NCI-H1092 treated with DMSO at 0.1 percent for 48 hours (cell line): ENCODE results near the gene CCNG1.
"Not testable (repeated sequence)": the region's sequence is repeated elsewhere in the genome, so short reads cannot be mapped to it uniquely, and the experiment has no call there.

Experiments used
- DNase-seq: peaks from one replicate; lab custom pipeline; 2025; lab: John Stamatoyannopoulos, UW

The CCNG1 gene

DNA sequence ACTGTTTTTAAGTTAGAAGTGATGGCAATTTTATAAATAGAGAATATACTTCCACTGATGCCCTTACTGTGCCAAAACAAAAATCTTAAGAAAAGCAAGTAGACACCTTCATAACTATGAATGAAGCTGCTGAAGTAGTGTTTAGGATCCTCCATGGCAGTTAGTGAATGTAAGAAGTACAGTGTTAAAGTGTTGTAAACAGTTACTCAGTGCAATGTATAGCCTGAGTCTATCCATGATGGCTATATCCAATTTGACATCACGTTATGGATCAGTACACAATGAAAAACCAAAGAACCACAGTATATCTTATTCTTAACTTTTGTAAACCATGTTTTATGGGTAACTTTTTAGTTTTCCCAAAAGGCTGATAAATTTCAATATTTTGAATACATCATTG is 7.1 kb downstream of the CCNG1 start:
- no peak for DNase-seq

DNA sequence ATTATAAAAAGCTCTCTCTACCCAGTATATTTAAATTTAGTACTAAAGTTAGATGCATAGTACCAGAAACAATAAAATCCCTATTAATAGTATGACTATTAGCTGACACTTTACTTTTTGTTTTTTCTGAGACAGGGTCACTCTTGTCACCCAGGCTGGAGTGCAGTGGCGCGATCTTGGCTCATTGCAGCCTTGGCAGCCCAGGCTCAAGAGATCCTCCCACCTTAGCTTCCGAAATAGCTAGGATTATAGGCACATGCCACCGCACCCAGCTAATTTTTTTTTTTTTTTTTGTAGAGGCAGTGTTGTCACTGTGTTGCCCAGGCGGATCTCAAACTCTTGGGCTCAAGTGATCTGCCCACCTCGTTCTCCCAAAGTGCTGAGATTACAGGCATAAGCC is 8.0 kb downstream of the CCNG1 start:
- DNase-seq = no peak

DNA sequence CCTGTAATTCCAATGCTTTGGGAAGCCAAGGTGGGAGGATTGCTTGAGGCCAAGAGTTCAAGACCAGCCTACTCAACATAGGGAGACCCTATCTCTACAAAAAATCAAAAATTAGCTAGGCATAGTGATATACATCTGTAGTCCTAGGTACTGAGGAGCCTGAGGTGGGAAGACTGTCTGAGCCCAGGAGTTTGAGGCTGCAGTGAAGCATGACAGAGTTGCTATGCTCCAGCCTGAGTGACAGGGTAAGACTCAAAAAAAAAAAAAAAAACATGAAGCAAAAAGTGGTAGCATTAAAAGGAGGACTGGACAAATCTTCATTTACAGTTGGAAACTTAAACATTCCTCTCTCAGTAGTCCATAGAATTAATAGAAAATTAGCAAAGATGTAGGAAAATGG is 9.8 kb downstream of the CCNG1 start:
- no peak for DNase-seq

DNA sequence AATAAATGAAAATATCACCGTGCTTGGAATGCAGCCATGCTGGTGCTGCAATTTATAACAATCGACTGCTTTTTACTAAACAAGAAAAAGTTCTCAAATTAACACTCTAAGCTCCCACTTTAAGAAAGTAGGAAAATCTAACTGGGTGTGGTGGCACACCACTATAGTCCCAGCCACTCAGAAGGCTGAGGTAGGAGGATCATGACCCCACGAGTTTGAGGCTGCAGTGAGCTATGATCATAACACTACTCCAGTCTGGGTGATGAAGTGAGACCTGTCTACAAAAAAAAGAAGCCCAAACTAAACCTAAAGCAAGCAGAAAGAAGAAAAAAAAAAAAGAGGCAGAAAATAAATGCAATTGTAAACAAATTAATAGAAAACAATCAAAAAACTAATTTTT is 10.5 kb downstream of the CCNG1 start:
- DNase-seq = no peak

DNA sequence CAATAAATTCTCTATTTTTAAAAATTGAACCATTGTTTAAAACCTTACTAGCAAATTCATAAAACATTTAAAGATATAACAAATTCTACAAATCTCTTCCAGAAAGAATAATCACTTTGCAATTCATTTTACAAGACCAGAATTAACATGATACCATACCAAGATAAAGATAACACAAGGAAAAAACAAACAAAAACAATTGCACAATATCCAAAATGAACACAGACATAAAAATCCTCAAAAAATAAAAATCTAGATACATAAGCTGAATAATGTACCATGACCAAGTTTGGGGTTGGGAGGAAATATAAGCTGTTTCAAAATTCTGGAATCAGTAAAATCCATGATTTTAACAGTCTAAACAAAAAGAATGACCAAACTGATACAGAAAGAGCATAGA is 11.1 kb downstream of the CCNG1 start:
- DNase-seq = no peak

DNA sequence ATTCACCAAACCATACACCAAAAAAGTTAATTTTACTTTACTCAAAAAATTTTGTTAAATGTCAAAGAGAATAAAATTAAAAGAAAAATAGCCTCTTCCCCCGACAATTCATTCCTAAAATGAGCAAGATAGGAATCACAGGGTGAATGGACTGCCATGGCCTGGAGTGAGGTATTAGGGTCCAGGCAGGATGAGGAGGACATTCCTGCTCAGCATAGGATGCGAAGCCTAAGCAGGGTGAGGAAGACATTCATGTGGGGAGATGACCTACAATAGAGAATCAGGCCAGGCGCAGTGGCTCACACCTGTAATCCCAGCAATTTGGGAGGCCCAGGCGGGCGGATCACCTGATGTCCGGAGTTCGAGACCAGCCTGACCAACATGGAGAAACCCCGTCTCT is 14.1 kb downstream of the CCNG1 start:
- DNase-seq = no peak

DNA sequence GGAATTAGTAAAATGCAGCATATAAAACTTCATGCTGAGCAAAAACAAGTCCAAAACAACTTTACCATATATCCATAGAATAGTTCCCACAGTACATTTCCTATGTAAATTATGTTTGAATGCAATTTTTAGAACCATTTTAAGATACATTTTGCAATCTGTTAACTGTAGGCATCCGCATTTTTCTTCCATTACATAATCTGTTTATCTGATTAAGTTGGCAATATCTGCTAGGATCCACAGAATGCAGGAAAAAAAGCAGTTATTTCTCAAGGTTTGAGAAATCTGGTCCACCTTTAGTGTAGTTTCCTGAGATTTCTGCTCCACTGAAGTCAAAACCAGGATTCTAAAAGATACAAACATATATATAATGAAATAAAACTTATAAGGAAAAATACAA is 16.3 kb downstream of the CCNG1 start:
- no peak for DNase-seq

DNA sequence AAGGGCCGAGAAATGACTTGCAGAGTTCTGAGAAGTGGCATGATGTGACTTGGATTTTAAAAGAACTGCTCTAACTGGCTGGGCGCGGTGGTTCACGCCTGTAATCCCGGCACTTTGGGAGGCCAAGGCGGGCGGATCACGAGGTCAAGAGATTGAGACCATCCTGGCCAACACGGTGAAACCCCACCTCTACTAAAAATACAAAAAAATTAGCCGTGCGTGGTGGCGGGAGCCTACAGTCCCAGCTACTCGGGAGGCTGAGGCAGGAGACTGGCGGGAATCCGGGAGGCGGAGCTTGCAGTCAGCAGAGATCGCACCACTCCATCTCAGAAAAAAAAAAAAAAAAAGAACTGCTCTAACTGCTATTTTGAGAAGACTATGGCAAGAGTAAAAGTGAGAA is 18.0 kb downstream of the CCNG1 start:
- DNase-seq = not testable (repeated sequence)

DNA sequence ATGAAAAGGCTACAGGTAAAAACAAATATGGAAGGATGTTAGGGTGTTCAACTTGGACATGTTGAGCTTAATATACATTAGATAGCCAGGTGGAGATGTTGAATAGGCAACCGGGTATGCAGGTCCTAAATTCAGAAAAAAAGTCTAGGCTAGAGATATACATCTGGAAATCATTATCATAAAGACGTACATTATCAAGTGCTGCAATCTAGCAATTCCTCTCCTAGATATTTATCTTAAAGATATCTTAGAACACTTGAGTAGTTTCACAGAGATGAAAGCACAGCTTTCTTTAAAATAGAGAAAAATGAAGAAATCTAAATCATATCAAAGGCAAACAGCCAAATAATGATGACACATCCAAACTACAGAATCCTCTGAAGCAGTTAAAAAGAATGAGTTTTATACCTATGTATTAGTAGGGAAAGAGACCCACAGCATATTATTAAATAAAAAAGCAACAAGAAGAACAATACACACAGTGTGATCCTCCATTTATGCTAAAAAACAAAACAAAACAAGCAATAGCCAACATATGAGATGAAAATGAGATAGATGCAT is 18.7 kb downstream of the CCNG1 start:
- no peak for DNase-seq

DNA sequence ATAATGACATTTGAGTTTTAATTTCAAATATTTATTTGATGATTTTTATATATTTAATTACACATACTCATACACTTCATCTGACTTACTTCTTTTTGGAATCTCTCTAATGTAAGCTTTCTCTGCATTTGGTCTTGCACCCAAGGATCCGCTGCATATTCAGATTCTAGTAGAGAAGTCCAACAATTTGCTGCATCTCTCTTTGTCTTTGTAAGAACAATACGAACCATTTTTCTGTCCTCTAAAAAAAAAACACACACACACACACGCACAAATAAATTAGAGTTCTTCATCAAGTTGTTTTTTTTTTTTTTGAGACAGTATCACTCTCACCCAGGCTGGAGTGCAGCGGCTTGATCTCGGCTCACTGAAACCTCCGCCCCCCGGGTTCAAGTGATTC is 19.4 kb downstream of the CCNG1 start:
- DNase-seq = no peak

DNA sequence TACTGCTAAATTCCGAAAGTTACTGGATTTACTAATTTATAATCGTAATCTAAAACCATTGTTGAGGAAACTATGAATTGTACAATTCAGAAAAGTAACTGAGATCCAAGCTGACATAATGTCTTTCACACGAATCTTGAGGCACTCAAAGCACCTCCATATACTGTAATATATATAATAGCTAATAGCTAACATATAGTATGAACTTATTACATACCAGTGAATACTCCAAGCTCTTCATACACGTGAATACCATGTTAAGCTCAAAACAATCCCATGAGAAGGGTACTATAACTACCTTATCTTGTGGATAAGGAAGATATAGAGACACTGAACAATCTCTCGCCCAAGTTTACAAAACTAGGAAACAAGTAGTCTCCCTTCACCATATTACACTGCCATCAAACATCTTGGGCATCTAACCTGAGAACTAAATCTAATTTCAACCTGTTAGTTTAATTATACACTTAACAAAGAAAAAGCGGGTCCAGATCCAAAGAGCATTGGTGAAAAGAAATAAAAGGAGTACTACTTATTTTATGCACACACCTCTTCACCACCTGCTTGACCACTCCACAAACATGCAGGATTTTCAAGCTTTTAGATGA is 21.5 kb downstream of the CCNG1 start:
- no peak for DNase-seq

DNA sequence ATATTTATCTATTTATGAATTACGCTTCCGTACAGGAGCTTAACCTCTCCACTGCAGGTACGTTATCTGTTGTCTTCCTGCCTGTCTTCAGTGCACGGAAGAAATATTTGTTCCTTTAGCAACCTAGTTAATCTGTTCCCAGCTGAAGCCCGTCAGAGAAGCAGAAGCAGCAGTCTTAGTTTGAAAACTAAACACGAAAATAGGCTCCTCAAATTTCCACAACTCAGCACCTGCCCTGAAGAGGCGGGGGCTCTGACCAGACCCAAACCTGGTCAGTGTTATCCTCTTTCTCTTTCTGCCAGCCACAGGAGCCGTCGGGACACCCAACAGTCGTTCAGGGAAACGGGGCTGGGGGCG is 22.0 kb downstream of the CCNG1 start:
- DNase-seq = no peak

DNA sequence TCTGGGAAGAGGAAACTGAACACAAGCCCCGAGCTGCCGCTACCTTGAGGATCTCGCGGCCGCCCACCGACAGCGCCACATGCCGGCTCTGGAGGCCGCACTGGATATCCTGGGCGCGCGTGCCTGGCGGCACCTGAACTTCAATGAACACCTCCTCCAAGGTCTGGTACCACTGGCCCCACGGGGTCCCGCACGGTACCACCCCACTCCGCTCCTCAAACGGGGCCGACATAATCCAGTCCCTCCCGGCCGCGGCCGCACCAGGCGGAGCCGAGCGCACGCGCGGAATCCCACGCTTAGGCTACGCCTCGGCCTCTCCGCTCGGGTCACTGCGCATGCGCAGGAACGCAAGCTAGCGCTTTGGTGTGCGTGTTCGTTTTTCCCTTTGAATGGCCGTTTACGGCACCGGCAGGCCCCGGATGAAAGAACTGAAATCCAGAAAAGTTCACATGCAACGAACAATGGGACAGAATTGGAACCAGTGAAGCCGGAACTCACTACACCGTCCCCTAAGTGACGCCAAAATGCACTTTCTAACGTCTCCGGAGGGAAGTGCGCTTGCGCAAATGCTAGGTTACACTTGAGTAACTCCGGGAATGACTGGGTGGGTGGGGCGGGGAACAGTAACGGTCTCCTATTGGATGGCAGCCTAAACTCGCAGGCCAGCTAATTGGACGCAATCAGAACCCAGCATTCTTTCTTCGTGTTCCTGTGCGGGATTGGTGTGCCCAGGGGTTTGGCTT is 22.6 kb downstream of the CCNG1 start, which contains the start of gene NUDCD2:
TSS of gene NUDCD2 (minus strand) at position 284 of the 743 bp plus-strand sequence. CDS start at position 232, 52 bp downstream.
- DNase-seq = peak; percentile 95

DNA sequence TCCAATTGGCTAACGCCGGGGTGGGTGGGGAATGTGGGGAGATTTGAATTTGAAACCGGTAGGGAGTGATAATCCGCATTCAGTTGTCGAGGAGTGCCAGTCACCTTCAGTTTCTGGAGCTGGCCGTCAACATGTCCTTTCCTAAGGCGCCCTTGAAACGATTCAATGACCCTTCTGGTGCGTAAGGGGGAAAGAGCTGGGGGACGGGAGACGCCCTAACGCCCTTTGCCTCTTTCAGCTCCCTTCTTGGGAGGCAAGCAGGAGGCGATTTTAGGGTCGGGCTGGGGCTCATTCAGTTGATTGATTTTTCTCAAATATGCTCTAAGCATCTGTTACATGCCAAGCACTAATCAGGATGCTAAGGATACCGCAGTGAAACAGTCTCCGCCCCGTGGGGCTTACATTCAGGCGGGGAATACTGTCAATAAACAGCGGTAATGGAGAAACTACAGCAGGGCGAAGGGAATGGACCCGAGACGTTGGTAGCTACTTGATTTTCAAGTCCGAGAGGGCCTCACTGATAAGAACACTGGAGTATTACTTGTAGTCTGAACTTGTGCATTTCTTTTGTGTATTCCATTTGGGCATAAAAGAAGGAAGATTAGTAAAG is 23.3 kb downstream of the CCNG1 start, which contains the start of gene HMMR:
TSS of gene HMMR (plus strand) at position 71 of the 610 bp plus-strand sequence. CDS start at position 132, 61 bp downstream.
- peak; percentile 30 for DNase-seq

DNA sequence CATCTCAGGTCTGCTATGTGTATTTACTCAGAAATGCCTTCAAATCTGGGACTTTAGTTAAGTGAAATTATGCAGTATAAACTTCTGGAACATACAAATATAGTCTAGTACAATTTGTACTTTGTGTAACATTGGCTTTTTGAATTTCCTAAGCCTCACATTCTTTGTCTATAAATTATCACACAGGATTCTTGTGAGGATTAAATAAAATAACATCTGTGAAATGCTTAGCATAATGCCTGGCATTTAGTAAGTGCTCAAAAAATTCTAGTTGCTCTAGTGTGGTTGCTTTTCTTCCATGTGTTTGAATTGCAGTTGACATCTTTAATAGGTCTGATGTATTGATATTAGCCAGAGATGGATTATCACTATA is 25.7 kb downstream of the CCNG1 start:
- DNase-seq = no peak

DNA sequence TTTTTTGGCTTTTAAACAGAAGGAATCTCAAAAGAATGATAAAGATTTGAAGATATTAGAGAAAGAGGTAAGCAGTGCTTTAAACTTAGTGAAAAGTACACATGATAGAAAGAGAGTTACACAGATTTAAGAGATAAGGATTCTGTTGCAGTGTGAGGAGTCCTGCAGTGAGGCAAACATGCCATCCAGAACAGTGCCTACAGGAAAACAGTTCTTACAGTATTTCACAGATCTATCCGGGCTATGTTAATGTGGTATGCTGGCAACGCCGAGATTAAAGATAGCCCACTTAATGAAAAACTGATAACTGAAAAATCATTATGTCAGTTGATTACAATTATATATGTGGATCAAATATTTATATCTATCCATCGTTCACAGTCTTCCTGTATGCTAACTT is 30.3 kb downstream of the CCNG1 start:
- no peak for DNase-seq

DNA sequence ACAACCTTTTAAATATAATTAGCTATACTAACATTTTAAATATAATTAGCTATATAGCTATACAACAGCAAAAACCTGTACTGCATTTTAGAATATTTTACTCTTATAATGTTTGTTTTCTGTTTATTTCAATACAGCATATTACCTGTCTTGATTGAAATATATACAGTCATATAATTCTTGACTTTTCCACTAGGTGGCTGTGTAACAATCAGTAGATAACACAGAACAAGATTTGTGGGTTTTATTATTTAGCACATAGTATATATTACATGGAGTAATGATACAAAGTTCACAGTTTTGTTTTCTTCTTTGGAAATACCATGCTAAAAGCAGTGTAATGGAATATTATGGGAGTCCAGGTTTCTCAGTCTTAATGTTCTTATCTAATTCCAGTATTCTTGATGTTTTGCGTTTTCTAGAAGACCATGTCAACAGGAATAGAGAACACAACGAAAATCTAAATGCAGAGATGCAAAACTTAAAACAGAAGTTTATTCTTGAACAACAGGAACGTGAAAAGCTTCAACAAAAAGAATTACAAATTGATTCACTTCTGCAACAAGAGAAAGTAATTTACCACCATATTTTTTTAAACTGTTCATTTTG is 36.3 kb downstream of the CCNG1 start:
- no peak for DNase-seq

DNA sequence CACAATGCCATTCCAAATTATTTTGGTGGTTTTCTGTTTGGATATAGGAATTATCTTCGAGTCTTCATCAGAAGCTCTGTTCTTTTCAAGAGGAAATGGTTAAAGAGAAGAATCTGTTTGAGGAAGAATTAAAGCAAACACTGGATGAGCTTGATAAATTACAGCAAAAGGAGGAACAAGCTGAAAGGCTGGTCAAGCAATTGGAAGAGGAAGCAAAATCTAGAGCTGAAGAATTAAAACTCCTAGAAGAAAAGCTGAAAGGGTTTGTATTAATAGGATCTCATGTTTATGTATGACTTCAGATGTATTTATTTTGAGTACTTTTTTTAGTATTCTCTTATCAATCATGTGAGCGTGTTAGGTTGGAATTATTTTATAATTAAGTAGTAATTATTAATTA is 38.0 kb downstream of the CCNG1 start:
- no peak for DNase-seq

DNA sequence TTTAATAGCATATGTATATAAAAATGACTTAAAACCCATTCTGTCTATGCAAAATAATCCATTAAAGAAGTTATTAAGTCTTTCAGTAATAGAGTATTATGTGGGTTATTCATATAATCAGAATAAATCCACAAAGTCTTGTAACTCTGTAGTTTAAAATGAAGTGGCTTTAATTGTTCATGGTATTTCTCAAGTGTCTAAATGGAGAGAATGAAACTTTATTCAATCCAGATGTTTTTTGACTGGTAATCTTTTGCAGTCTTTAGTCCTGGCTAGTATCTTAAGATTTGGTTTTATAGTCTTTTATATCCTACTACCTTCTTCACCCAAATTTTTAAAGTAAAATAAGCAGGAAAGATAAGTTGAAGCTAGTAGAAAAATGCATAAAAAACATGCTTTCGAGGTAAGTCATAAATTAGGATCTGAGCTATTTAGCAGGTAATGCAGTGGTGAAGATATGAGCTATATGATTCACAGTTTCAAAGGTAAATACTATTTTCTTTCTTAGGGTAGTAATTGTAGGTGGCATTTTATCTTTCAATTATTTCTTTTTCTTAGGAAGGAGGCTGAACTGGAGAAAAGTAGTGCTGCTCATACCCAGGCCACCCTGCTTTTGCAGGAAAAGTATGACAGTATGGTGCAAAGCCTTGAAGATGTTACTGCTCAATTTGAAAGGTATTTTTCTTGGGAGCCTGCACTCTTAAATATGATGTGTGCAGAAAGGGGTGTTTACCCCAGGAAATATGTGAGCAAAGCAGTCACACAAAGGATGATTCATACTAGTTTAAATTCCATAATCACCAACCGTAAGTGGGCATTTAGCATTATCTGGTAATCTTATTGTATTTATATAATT is 41.0 kb downstream of the CCNG1 start:
- no peak for DNase-seq

DNA sequence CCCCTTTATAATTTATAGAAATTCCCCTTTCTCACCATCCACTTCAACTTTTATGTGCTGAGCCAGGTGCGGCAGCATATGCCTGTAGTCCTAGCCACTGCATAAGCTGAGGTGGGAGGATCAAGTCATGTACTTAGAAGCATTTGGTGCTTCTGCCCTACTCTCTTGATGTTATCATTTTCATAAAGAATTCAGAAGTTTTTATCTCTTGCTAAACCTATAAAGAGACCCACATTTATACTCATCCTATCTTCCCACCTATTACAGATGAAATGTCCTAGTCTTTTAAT is 41.5 kb downstream of the CCNG1 start:
- DNase-seq = no peak

DNA sequence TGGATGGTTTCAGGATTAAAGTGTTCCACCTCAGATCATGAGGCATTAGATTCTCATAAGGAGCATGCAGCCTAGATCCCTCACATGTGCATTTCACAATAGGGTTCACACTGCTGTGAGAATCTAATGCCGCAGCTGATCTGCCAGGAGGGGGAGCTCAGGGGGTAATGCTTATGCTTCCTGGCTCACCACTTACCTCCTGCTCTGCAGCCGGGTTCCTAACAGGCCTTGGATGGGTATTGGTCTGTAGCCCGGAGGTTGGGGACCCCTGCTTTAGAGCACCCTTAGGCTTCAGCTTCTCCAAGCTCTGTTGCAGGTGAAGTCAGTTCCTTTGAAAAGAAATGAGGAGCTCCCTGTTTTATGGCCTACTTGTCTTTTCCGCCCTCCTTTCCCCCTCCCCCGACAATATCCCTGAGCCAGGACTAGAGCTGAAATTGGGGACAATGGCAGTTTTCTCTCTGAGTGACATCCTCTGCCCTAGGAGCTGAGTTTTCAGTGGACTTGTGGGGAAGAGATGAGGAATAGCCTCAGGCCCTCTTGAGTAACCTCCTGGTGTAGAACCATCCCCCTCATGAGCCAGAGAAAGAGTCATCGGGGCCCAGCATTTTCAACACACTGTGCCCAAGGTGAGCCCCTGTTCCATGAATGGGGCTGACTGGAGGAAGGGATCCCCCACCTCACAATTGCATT is 51.8 kb downstream of the CCNG1 start:
- DNase-seq = no peak

DNA sequence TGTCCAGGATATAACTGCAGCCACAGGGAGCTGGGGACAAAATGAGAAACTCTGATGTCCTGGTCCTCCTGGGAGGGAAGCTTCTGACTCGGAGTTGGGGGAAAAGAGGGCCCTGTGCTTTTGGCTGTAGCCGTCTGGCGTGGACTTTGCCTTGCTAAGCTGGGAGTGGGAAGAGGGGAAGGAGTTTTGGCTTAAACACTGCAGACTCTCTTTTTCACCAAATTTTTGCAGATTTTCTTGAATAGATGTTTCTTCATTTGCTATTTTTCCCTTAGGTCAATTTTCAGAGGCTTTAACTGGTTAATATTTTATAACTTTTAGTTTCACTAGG is 52.3 kb downstream of the CCNG1 start:
- DNase-seq = no peak
